Testis (tissue), 2 donors: ENCODE data around the gene ITGA1.

Experiments
- POLR2A ChIP-seq: fragments of 450-650 bp; IDR thresholded peaks from one replicate; pipeline ENCODE4 v1.6.1; 2017; ENCODE audit warnings: antibody characterized with exemption, mild to moderate bottlenecking, moderate library complexity
- TF ChIP-seq, protein P1 (sequence below), 3 experiments: fragments of 450-650 bp in 2 of 3; fragments of 200-600 bp in 1 of 3; sonication (generic) in 1 of 3; IDR thresholded peaks; one replicate each; pipeline ENCODE4 v1.5.1; 2016 to 2019; ENCODE audit warnings: antibody characterized with exemption in 3 of 3, mild to moderate bottlenecking in 2 of 3, moderate library complexity in 1 of 3

- TF ChIP-seq, protein P1, sequence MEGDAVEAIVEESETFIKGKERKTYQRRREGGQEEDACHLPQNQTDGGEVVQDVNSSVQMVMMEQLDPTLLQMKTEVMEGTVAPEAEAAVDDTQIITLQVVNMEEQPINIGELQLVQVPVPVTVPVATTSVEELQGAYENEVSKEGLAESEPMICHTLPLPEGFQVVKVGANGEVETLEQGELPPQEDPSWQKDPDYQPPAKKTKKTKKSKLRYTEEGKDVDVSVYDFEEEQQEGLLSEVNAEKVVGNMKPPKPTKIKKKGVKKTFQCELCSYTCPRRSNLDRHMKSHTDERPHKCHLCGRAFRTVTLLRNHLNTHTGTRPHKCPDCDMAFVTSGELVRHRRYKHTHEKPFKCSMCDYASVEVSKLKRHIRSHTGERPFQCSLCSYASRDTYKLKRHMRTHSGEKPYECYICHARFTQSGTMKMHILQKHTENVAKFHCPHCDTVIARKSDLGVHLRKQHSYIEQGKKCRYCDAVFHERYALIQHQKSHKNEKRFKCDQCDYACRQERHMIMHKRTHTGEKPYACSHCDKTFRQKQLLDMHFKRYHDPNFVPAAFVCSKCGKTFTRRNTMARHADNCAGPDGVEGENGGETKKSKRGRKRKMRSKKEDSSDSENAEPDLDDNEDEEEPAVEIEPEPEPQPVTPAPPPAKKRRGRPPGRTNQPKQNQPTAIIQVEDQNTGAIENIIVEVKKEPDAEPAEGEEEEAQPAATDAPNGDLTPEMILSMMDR (IDR thresholded peaks at IDR 0.05), result no peak
- TF ChIP-seq POLR2A, result no peak
Measured at GRCh38 chr5:52884453-52884852, 96.7 kb downstream of the ITGA1 start.
